GM12873 (cell line): Measurements from ENCODE around the gene FOSB.

Experiments
- CTCF ChIP-seq: IDR thresholded peaks from 2 replicates; pipeline ENCODE4 v1.5.1; 2012; ENCODE audit warnings: low read depth, mild to moderate bottlenecking, moderate library complexity, low read length, control low read depth; ENCODE audit not compliant: insufficient read depth; ENCODE audit errors: missing control alignments

The FOSB gene

GRCh38 chr19:45506246-45506988 lies 38.6 kb downstream of the FOSB start:
- TF ChIP-seq CTCF: peak; percentile 54

GRCh38 chr19:45506989-45507871 lies 39.4 kb downstream of the FOSB start, which contains the start of gene VASP:
Gene VASP, plus strand, starts transcription at chr19:45507479. Its CDS starts 293 bp downstream, at chr19:45507772.
- no peak for TF ChIP-seq CTCF

- TF ChIP-seq CTCF: no peak
Observed at GRCh38 chr19:45507872-45508416, 40.1 kb downstream of the FOSB start.

- TF ChIP-seq CTCF: no peak
Observed at GRCh38 chr19:45508417-45508860, 40.6 kb downstream of the FOSB start.

GRCh38 chr19:45508861-45509691 lies 41.3 kb downstream of the FOSB start:
- TF ChIP-seq CTCF: peak; percentile 29

GRCh38 chr19:45509692-45510015 lies 41.9 kb downstream of the FOSB start:
- no peak for TF ChIP-seq CTCF
